ENCODE results near the gene GLO1. TPM values are rescaled to one million over a fixed set of nuclear protein-coding genes. Genes with fewer than 3 reads are reported as not detected.

The GLO1 gene
- total and polyA plus RNA-seq, 7 experiments from 2014 or later: 16.0 to 103 (median 24.3) TPM

GRCh38 chr6:38686270-38687042 lies 16.5 kb downstream of the GLO1 start:
- Histone ChIP-seq H3K27ac (ENCODE audit: low read depth, low read length) (no peak overlapping the region), H3K4me3 (ENCODE audit: low read length) (no peak overlapping the region), H3K4me1 (ENCODE audit: control insufficient read depth in 2 of 2, insufficient read depth in 2 of 2, low read length in 2 of 2) (no peaks in the 10 kb centered on the region), H3K36me3 (ENCODE audit: control insufficient read depth in 2 of 3, insufficient read depth in 3 of 3, low read length in 3 of 3) (peaks cover 0 to 13% (median 6%) of the 10 kb centered on the region in 3 experiments), H3K27me3 (ENCODE audit: control insufficient read depth in 2 of 2, insufficient read depth in 2 of 2, low read length in 2 of 2) (no peaks in the 10 kb centered on the region), H3K9me3 (ENCODE audit: control insufficient read depth in 2 of 3, low read length in 3 of 3) (no peaks in the 10 kb centered on the region)
- Mint-ChIP-seq H3K27ac (peak overlapping the region in 1 of 9 donors; percentile 14), H3K9me3 (no peaks in the 10 kb centered on the region), H3K27me3 (no peaks in the 10 kb centered on the region), H3K36me3 (peaks cover 0 to 20% (median 12%) of the 10 kb centered on the region in 5 donors), H3K4me1 (peaks cover 6 to 35% (median 23%) of the 10 kb centered on the region in 7 donors), H3K4me3 (no peak overlapping the region)
- ATAC-seq: no peak
- POLR2A ChIA-PET: no interaction called here
- intact Hi-C loops (cut with micrococcal nuclease): no loop called here
- no peak for DNase-seq
- CTCF ChIA-PET: no interaction called here

- POLR2A ChIA-PET: no interaction called here
- DNase-seq (no peak), ATAC-seq (no peak)
- CTCF ChIA-PET: no interaction called here
- Histone ChIP-seq H3K36me3 (ENCODE audit: control insufficient read depth in 2 of 3, insufficient read depth in 3 of 3, low read length in 3 of 3) (peaks cover 0 to 19% (median 6%) of the 10 kb centered on the region in 3 experiments), H3K27ac (ENCODE audit: low read depth, low read length) (no peak overlapping the region), H3K4me1 (ENCODE audit: control insufficient read depth in 2 of 2, insufficient read depth in 2 of 2, low read length in 2 of 2) (no peaks in the 10 kb centered on the region), H3K4me3 (ENCODE audit: low read length) (no peak overlapping the region), H3K9me3 (ENCODE audit: control insufficient read depth in 2 of 3, low read length in 3 of 3) (no peaks in the 10 kb centered on the region), H3K27me3 (ENCODE audit: control insufficient read depth in 2 of 2, insufficient read depth in 2 of 2, low read length in 2 of 2) (no peaks in the 10 kb centered on the region)
- Mint-ChIP-seq H3K4me3 (no peak overlapping the region), H3K36me3 (peaks cover 0 to 22% (median 13%) of the 10 kb centered on the region in 5 donors), H3K27ac (peak overlapping the region in 4 of 9 donors; percentile 3 to 20 (median 10)), H3K4me1 (peaks cover 6 to 31% (median 18%) of the 10 kb centered on the region in 7 donors), H3K27me3 (no peaks in the 10 kb centered on the region), H3K9me3 (no peaks in the 10 kb centered on the region)
- intact Hi-C loops (cut with micrococcal nuclease): no loop called here
These were observed 18.0 kb downstream of the GLO1 start for GRCh38 chr6:38684904-38685303.

GRCh38 chr6:38684237-38684636 lies 18.7 kb downstream of the GLO1 start:
- intact Hi-C loops (cut with micrococcal nuclease): no loop called here
- Histone ChIP-seq H3K9me3 (ENCODE audit: control insufficient read depth in 2 of 3, low read length in 3 of 3) (no peaks in the 10 kb centered on the region), H3K36me3 (ENCODE audit: control insufficient read depth in 2 of 3, insufficient read depth in 3 of 3, low read length in 3 of 3) (peaks cover 0 to 22% (median 6%) of the 10 kb centered on the region in 3 experiments), H3K4me3 (ENCODE audit: low read length) (no peak overlapping the region), H3K4me1 (ENCODE audit: control insufficient read depth in 2 of 2, insufficient read depth in 2 of 2, low read length in 2 of 2) (no peaks in the 10 kb centered on the region), H3K27ac (ENCODE audit: low read depth, low read length) (no peak overlapping the region), H3K27me3 (ENCODE audit: control insufficient read depth in 2 of 2, insufficient read depth in 2 of 2, low read length in 2 of 2) (no peaks in the 10 kb centered on the region)
- H3K36me3 Mint-ChIP-seq: peaks cover 0 to 22% (median 13%) of the 10 kb centered on the region in 5 donors
- no peaks in the 10 kb centered on the region for H3K9me3 Mint-ChIP-seq
- no peak for DNase-seq
- ChIA-PET POLR2A (no interaction called here), CTCF (no interaction called here)
- no peak overlapping the region for H3K27ac Mint-ChIP-seq
- no peak overlapping the region for H3K4me3 Mint-ChIP-seq
- peaks cover 6 to 27% (median 14%) of the 10 kb centered on the region in 7 donors for H3K4me1 Mint-ChIP-seq
- ATAC-seq: no peak
- no peaks in the 10 kb centered on the region for H3K27me3 Mint-ChIP-seq

- no peak overlapping the region for H3K4me3 ChIP-seq (ENCODE audit: low read length)
- no peaks in the 10 kb centered on the region for H3K4me1 ChIP-seq (ENCODE audit: control insufficient read depth in 2 of 2, insufficient read depth in 2 of 2, low read length in 2 of 2)
- intact Hi-C loops (cut with micrococcal nuclease): no loop called here
- peaks cover 0 to 45% (median 10%) of the 10 kb centered on the region in 3 experiments for H3K36me3 ChIP-seq (ENCODE audit: control insufficient read depth in 2 of 3, insufficient read depth in 3 of 3, low read length in 3 of 3)
- DNase-seq (no peak), ATAC-seq (no peak)
- H3K4me3 Mint-ChIP-seq: no peak overlapping the region
- no peaks in the 10 kb centered on the region for H3K27me3 ChIP-seq (ENCODE audit: control insufficient read depth in 2 of 2, insufficient read depth in 2 of 2, low read length in 2 of 2)
- H3K36me3 Mint-ChIP-seq: peaks cover 7 to 29% (median 21%) of the 10 kb centered on the region in 5 donors
- ChIA-PET POLR2A (no interaction called here), CTCF (no interaction called here)
- H3K27ac Mint-ChIP-seq: no peak overlapping the region
- no peaks in the 10 kb centered on the region for H3K9me3 ChIP-seq (ENCODE audit: control insufficient read depth in 2 of 3, low read length in 3 of 3)
- H3K27me3 Mint-ChIP-seq: no peaks in the 10 kb centered on the region
- H3K9me3 Mint-ChIP-seq: no peaks in the 10 kb centered on the region
- H3K27ac ChIP-seq (ENCODE audit: low read depth, low read length): no peak overlapping the region
- peaks cover 0 to 23% (median 0%) of the 10 kb centered on the region in 7 donors for H3K4me1 Mint-ChIP-seq
These were observed 21.1 kb downstream of the GLO1 start for GRCh38 chr6:38681850-38682249.

GRCh38 chr6:38679668-38680067 lies 23.3 kb downstream of the GLO1 start:
- ChIA-PET POLR2A (no interaction called here), CTCF (no interaction called here)
- Mint-ChIP-seq H3K4me1 (peaks cover 0 to 16% (median 3%) of the 10 kb centered on the region in 7 donors), H3K4me3 (no peak overlapping the region), H3K36me3 (peaks cover 15 to 51% (median 40%) of the 10 kb centered on the region in 5 donors), H3K9me3 (no peaks in the 10 kb centered on the region), H3K27ac (no peak overlapping the region), H3K27me3 (no peaks in the 10 kb centered on the region)
- H3K27me3 ChIP-seq (ENCODE audit: control insufficient read depth in 2 of 2, insufficient read depth in 2 of 2, low read length in 2 of 2): no peaks in the 10 kb centered on the region
- H3K27ac ChIP-seq (ENCODE audit: low read depth, low read length): no peak overlapping the region
- H3K36me3 ChIP-seq (ENCODE audit: control insufficient read depth in 2 of 3, insufficient read depth in 3 of 3, low read length in 3 of 3): peaks cover 0 to 57% (median 12%) of the 10 kb centered on the region in 3 experiments
- DNase-seq: no peak
- H3K9me3 ChIP-seq (ENCODE audit: control insufficient read depth in 2 of 3, low read length in 3 of 3): no peaks in the 10 kb centered on the region
- no peaks in the 10 kb centered on the region for H3K4me1 ChIP-seq (ENCODE audit: control insufficient read depth in 2 of 2, insufficient read depth in 2 of 2, low read length in 2 of 2)
- no peak for ATAC-seq
- H3K4me3 ChIP-seq (ENCODE audit: low read length): no peak overlapping the region
- intact Hi-C loops (cut with micrococcal nuclease): loop anchor here in 1 of 2 donors (10.0 kb wide), 2 partner anchors 885 to 975 kb away; no protein-coding TSS in a partner anchor

- CTCF ChIA-PET: no interaction called here
- H3K4me3 Mint-ChIP-seq: no peak overlapping the region
- ATAC-seq: no peak
- H3K36me3 Mint-ChIP-seq: peaks cover 16 to 52% (median 42%) of the 10 kb centered on the region in 5 donors
- peaks cover 6 to 30% (median 13%) of the 10 kb centered on the region in 7 donors for H3K4me1 Mint-ChIP-seq
- H3K27ac ChIP-seq (ENCODE audit: low read depth, low read length): no peak overlapping the region
- peaks cover 0 to 2% (median 0%) of the 10 kb centered on the region in 11 donors for H3K9me3 Mint-ChIP-seq
- intact Hi-C loops (cut with micrococcal nuclease): loop anchor here in 1 of 2 donors (10.0 kb wide), 2 partner anchors 883 to 973 kb away; no protein-coding TSS in a partner anchor
- H3K27ac Mint-ChIP-seq: peak overlapping the region in 1 of 9 donors; percentile 72
- no peak for DNase-seq
- peaks cover 0 to 53% (median 12%) of the 10 kb centered on the region in 3 experiments for H3K36me3 ChIP-seq (ENCODE audit: control insufficient read depth in 2 of 3, insufficient read depth in 3 of 3, low read length in 3 of 3)
- POLR2A ChIA-PET: interaction anchor here (0.6 kb wide), 1 partner anchor 18 kb away, joined by 3 read pairs; no protein-coding TSS in a partner anchor
- no peaks in the 10 kb centered on the region for H3K27me3 Mint-ChIP-seq
- no peaks in the 10 kb centered on the region for H3K27me3 ChIP-seq (ENCODE audit: control insufficient read depth in 2 of 2, insufficient read depth in 2 of 2, low read length in 2 of 2)
- H3K4me1 ChIP-seq (ENCODE audit: control insufficient read depth in 2 of 2, insufficient read depth in 2 of 2, low read length in 2 of 2): peaks cover 0 to 4% of the 10 kb centered on the region in 2 donors
- H3K9me3 ChIP-seq (ENCODE audit: control insufficient read depth in 2 of 3, low read length in 3 of 3): no peaks in the 10 kb centered on the region
- H3K4me3 ChIP-seq (ENCODE audit: low read length): no peak overlapping the region
These were observed 24.7 kb downstream of the GLO1 start for GRCh38 chr6:38678178-38678760.

Data from naive thymus-derived CD4-positive, alpha-beta T cell (primary cell).